HepG2 (cell line): Measurements from ENCODE around the gene MAP2K2. TPM values are rescaled to one million over a fixed set of nuclear protein-coding genes. Genes with fewer than 3 reads are reported as not detected.
A peak's percentile ranks its signal among the peaks of the same experiment; 100 is the strongest.

Source experiments
- ARNT2 ChIP-seq: sonication (generic); formaldehyde crosslinking; IDR thresholded peaks from 2 replicates; pipeline ENCODE4 v1.8.0; 2022; ENCODE audit warnings: mild to moderate bottlenecking, low read depth, missing genetic modification reagents, moderate library complexity
- DPF2 ChIP-seq: sonication (generic); formaldehyde crosslinking; IDR thresholded peaks from 2 replicates; pipeline ENCODE4 v1.4.0; 2020; ENCODE audit warnings: mild to moderate bottlenecking, low read depth, missing genetic modification reagents, borderline replicate concordance
- GABPA ChIP-seq, 2 experiments: IDR thresholded peaks; 2 replicates each; pipeline ENCODE4 v1.6.1; 2011 to 2016; ENCODE audit warnings: low read depth in 2 of 2, low read length in 1 of 2, missing biosample characterization in 1 of 2, missing genetic modification characterization in 1 of 2
- HDAC2 ChIP-seq: sonication (generic); formaldehyde crosslinking; IDR thresholded peaks from 2 replicates; pipeline ENCODE4 v1.4.0; 2020; ENCODE audit warnings: missing genetic modification reagents
- HNF4A ChIP-seq: sonication (generic); formaldehyde crosslinking; IDR thresholded peaks from 2 replicates; pipeline ENCODE4 v1.4.0; 2020; ENCODE audit warnings: missing genetic modification reagents
- HNF4G ChIP-seq, 2 experiments: sonication (generic) in 1 of 2; formaldehyde crosslinking in 1 of 2; IDR thresholded peaks; 2 replicates each; pipeline versions ENCODE4 v1.4.0 to v1.6.1; 2011 to 2020; ENCODE audit warnings: borderline replicate concordance in 2 of 2, low read depth in 2 of 2, mild to moderate bottlenecking in 2 of 2, low read length in 1 of 2, missing genetic modification reagents in 1 of 2, moderate library complexity in 1 of 2
- JUNB ChIP-seq: sonication (generic); formaldehyde crosslinking; IDR thresholded peaks from 2 replicates; pipeline ENCODE4 v1.8.0; 2022; ENCODE audit warnings: missing genetic modification reagents, mild to moderate bottlenecking, borderline replicate concordance
- KLF11 ChIP-seq: IDR thresholded peaks from 2 replicates; pipeline ENCODE4 v1.6.1; 2016; ENCODE audit warnings: missing compliant biosample characterization
- PCBP2 ChIP-seq: fragments of 200-400 bp; formaldehyde crosslinking; optimal IDR thresholded peaks from 2 replicates; pipeline ENCODE3; 2018; ENCODE audit warnings: low read length, low read depth; ENCODE audit not compliant: poor library complexity, severe bottlenecking
- PHF21A ChIP-seq: sonication (generic); formaldehyde crosslinking; IDR thresholded peaks from 2 replicates; pipeline ENCODE4 v1.5.0; 2020; ENCODE audit warnings: mild to moderate bottlenecking, missing genetic modification reagents
- PHF8 ChIP-seq: sonication (generic); formaldehyde crosslinking; IDR thresholded peaks from 2 replicates; pipeline ENCODE4 v1.5.0; 2020; ENCODE audit warnings: missing genetic modification reagents
- PITX1 ChIP-seq: sonication (generic); formaldehyde crosslinking; IDR thresholded peaks from 2 replicates; pipeline ENCODE4 v1.5.1; 2020; ENCODE audit warnings: mild to moderate bottlenecking, missing genetic modification reagents
- SUZ12 ChIP-seq: fragments of 150-350 bp; IDR thresholded peaks from 2 replicates; pipeline ENCODE4 v1.6.1; 2014; ENCODE audit warnings: low read depth, low read length
- ZNF468 ChIP-seq: sonication (generic); formaldehyde crosslinking; IDR thresholded peaks from 2 replicates; pipeline ENCODE4 v1.8.0; 2022; ENCODE audit warnings: mild to moderate bottlenecking, moderate library complexity, missing genetic modification reagents
- polyA plus RNA-seq, 8 experiments: library from polyadenylated mRNA; depleted of rRNA in 3 of 8; stranded (reverse) in 7 of 8; unstranded in 1 of 8; fragments of >200 nt; fragmentation: Illumina TruSeq in 4 of 8; extraction: Trizol in 4 of 8; gene quantifications; 2 replicates each; pipeline versions ENCODE4 v1.2.1 to v1.2.3, GENCODE V29; 2011 to 2016; ENCODE audit warnings: low read depth in 4 of 8, missing spikeins in 1 of 8, mixed read lengths in 1 of 8; ENCODE audit not compliant: insufficient read depth in 1 of 8
- total RNA-seq, 5 experiments: library from RNA; depleted of rRNA; stranded (reverse); fragments of >200 nt; fragmentation: Illumina TruSeq; extraction: Trizol; gene quantifications; 2 replicates each; pipeline ENCODE4 v1.2.3, GENCODE V29; 2016; ENCODE audit warnings: low read depth in 1 of 5
- TF ChIP-seq, protein P1 (sequence below): sonication (generic); formaldehyde crosslinking; IDR thresholded peaks from 2 replicates; pipeline ENCODE4 v1.5.1; 2020; ENCODE audit warnings: mild to moderate bottlenecking, missing genetic modification reagents, borderline replicate concordance
- TF ChIP-seq, protein P2 (sequence below): sonication (generic); formaldehyde crosslinking; IDR thresholded peaks from 2 replicates; pipeline ENCODE4 v1.8.0; 2022; ENCODE audit warnings: low read depth, missing genetic modification reagents
- TF ChIP-seq, protein P3 (sequence below): sonication (generic); formaldehyde crosslinking; IDR thresholded peaks from 2 replicates; pipeline ENCODE4 v1.4.0; 2020; ENCODE audit warnings: missing genetic modification reagents, mild to moderate bottlenecking, borderline replicate concordance

MAP2K2 gene
- total and polyA plus RNA-seq, 2 of the 13 experiments (the other 11 are each of a cell fraction or from before 2014, with no cell fraction given): 70.3 to 80.9 TPM

DNA sequence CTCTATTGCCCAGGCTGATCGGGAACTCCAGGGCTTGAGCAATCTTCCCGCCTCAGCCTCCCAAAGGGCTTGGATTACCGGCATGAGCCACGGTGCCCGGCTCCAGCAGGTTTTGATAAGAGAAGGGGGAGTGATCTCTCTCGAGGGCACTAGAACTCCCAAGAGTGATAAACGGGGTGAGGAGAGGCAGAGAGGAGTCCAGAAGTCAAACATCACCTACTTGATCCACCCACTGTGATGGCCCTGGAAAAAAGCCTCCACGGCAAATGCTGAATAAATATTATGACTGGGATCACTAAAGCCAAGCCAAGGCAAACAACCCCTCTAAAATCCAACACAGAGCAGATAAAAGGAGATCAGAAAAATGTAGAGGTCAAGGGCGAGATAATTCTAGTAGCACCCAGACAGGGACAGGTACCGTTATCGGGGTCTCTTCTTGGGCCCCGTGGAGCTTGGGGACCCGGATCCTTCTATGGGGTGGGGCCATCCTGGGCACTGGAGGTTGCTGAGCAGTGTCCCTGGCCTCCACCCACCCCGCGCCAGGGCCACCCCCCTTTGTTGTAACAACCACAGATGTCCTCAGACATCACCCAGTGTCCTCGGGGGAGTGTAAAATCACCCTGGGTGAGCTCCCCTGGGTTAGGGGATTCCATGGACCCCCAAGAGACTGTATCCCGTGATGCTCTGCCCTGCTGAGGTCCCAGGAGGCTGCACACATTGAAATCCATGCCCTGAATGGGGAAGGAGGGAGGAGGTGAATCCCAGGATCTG is 25.8 kb upstream of the MAP2K2 start (continued):
- TF ChIP-seq HNF4G (IDR thresholded peaks at IDR 0.05; ENCODE audit: borderline replicate concordance, low read depth, low read length) (0 out of 2 replicates have a peak, but pooled peaks have one; percentile 14), HNF4G (CRISPR knock-in tag; IDR thresholded peaks at IDR 0.05; ENCODE audit: borderline replicate concordance, low read depth) (no peak), PCBP2 (no peak), SUZ12 (no peak), HDAC2 (CRISPR knock-in tag) (0 out of 2 replicates have a peak, but pooled peaks have one; percentile 19), GABPA (IDR thresholded peaks at IDR 0.05; ENCODE audit: low read depth, low read length) (no peak), GABPA (CRISPR knock-in tag; IDR thresholded peaks at IDR 0.05; ENCODE audit: low read depth) (no peak), KLF11 (CRISPR knock-in tag) (no peak), JUNB (no peak), PHF8 (CRISPR knock-in tag) (no peak), PHF21A (peak; percentile 50), HNF4A (CRISPR knock-in tag) (peak; percentile 44), ZNF468 (CRISPR knock-in tag) (no peak), DPF2 (0 out of 2 replicates have a peak, but pooled peaks have one; percentile 40), ARNT2 (CRISPR knock-in tag) (no peak), PITX1 (CRISPR knock-in tag) (peak; percentile 53; the same call in 1 of the 2 replicates)
- TF ChIP-seq, protein P1, sequence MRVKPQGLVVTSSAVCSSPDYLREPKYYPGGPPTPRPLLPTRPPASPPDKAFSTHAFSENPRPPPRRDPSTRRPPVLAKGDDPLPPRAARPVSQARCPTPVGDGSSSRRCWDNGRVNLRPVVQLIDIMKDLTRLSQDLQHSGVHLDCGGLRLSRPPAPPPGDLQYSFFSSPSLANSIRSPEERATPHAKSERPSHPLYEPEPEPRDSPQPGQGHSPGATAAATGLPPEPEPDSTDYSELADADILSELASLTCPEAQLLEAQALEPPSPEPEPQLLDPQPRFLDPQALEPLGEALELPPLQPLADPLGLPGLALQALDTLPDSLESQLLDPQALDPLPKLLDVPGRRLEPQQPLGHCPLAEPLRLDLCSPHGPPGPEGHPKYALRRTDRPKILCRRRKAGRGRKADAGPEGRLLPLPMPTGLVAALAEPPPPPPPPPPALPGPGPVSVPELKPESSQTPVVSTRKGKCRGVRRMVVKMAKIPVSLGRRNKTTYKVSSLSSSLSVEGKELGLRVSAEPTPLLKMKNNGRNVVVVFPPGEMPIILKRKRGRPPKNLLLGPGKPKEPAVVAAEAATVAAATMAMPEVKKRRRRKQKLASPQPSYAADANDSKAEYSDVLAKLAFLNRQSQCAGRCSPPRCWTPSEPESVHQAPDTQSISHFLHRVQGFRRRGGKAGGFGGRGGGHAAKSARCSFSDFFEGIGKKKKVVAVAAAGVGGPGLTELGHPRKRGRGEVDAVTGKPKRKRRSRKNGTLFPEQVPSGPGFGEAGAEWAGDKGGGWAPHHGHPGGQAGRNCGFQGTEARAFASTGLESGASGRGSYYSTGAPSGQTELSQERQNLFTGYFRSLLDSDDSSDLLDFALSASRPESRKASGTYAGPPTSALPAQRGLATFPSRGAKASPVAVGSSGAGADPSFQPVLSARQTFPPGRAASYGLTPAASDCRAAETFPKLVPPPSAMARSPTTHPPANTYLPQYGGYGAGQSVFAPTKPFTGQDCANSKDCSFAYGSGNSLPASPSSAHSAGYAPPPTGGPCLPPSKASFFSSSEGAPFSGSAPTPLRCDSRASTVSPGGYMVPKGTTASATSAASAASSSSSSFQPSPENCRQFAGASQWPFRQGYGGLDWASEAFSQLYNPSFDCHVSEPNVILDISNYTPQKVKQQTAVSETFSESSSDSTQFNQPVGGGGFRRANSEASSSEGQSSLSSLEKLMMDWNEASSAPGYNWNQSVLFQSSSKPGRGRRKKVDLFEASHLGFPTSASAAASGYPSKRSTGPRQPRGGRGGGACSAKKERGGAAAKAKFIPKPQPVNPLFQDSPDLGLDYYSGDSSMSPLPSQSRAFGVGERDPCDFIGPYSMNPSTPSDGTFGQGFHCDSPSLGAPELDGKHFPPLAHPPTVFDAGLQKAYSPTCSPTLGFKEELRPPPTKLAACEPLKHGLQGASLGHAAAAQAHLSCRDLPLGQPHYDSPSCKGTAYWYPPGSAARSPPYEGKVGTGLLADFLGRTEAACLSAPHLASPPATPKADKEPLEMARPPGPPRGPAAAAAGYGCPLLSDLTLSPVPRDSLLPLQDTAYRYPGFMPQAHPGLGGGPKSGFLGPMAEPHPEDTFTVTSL: no peak
- TF ChIP-seq, protein P2, sequence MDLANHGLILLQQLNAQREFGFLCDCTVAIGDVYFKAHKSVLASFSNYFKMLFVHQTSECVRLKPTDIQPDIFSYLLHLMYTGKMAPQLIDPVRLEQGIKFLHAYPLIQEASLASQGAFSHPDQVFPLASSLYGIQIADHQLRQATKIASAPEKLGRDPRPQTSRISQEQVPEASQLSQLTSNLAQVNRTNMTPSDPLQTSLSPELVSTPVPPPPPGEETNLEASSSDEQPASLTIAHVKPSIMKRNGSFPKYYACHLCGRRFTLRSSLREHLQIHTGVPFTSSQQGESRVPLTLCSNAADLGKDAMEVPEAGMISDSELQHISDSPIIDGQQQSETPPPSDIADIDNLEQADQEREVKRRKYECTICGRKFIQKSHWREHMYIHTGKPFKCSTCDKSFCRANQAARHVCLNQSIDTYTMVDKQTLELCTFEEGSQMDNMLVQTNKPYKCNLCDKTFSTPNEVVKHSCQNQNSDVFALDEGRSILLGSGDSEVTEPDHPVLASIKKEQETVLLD (CRISPR knock-in tag): no peak
- TF ChIP-seq, protein P3, sequence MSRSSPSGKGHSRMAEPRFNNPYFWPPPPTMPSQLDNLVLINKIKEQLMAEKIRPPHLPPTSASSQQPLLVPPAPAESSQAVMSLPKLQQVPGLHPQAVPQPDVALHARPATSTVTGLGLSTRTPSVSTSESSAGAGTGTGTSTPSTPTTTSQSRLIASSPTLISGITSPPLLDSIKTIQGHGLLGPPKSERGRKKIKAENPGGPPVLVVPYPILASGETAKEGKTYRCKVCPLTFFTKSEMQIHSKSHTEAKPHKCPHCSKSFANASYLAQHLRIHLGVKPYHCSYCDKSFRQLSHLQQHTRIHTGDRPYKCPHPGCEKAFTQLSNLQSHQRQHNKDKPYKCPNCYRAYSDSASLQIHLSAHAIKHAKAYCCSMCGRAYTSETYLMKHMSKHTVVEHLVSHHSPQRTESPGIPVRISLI (CRISPR knock-in tag): peak; percentile 25; the same call in 1 of the 2 replicates
